HepG2 (cell line): ENCODE results near the gene NAPEPLD. TPM values are rescaled to one million over a fixed set of nuclear protein-coding genes. Genes with fewer than 3 reads are reported as not detected.
A peak's percentile ranks its signal among the peaks of the same experiment; 100 is the strongest.

Source experiments
- EHMT2 ChIP-seq: fragments of 200-600 bp; sonication (generic); IDR thresholded peaks from 2 replicates; pipeline ENCODE4 v1.7.0; 2017; ENCODE audit warnings: antibody characterized with exemption, low read depth, low read length, borderline replicate concordance
- ETV6 ChIP-seq: sonication (generic); formaldehyde crosslinking; conservative IDR thresholded peaks from 2 replicates; pipeline ENCODE4 v1.4.0; 2020; ENCODE audit warnings: missing genetic modification reagents
- HNRNPL ChIP-seq: fragments of 200-400 bp; formaldehyde crosslinking; IDR thresholded peaks from 2 replicates; pipeline ENCODE4 v1.6.1; 2017; ENCODE audit warnings: mild to moderate bottlenecking, low read depth, low read length
- JUNB ChIP-seq: sonication (generic); formaldehyde crosslinking; IDR thresholded peaks from 2 replicates; pipeline ENCODE4 v1.8.0; 2022; ENCODE audit warnings: missing genetic modification reagents, mild to moderate bottlenecking, borderline replicate concordance
- MXD4 ChIP-seq: IDR thresholded peaks from 2 replicates; pipeline ENCODE4 v1.6.1; 2016; ENCODE audit warnings: mild to moderate bottlenecking, missing biosample characterization, missing genetic modification reagents
- NCOR1 ChIP-seq: fragments of 200-600 bp; sonication (generic); IDR thresholded peaks from 2 replicates; pipeline ENCODE4 v1.7.0; 2017; ENCODE audit warnings: antibody characterized with exemption, low read length, borderline replicate concordance
- NR2F6 ChIP-seq, 2 experiments: IDR thresholded peaks; 2 replicates each; pipeline ENCODE4 v1.6.1; 2016; ENCODE audit warnings: antibody characterized with exemption in 1 of 2, mild to moderate bottlenecking in 1 of 2
- PHF21A ChIP-seq: sonication (generic); formaldehyde crosslinking; IDR thresholded peaks from 2 replicates; pipeline ENCODE4 v1.5.0; 2020; ENCODE audit warnings: mild to moderate bottlenecking, missing genetic modification reagents
- PRDM10 ChIP-seq: sonication (generic); formaldehyde crosslinking; IDR thresholded peaks from 2 replicates; pipeline ENCODE4 v1.4.0; 2020; ENCODE audit warnings: low read depth, missing genetic modification reagents
- SUZ12 ChIP-seq: fragments of 150-350 bp; IDR thresholded peaks from 2 replicates; pipeline ENCODE4 v1.6.1; 2014; ENCODE audit warnings: low read depth, low read length
- ZFP37 ChIP-seq: sonication (generic); formaldehyde crosslinking; IDR thresholded peaks from 2 replicates; pipeline ENCODE4 v1.4.0; 2020; ENCODE audit warnings: missing genetic modification reagents, borderline replicate concordance
- ZNF563 ChIP-seq: sonication (generic); formaldehyde crosslinking; IDR thresholded peaks from 2 replicates; pipeline ENCODE4 v1.8.0; 2022; ENCODE audit warnings: mild to moderate bottlenecking, moderate library complexity, missing genetic modification reagents
- ZNF589 ChIP-seq: sonication (generic); formaldehyde crosslinking; conservative IDR thresholded peaks from 2 replicates; pipeline ENCODE4 v1.8.0; 2022; ENCODE audit warnings: mild to moderate bottlenecking, moderate library complexity, missing genetic modification reagents
- ZNF609 ChIP-seq: sonication (generic); formaldehyde crosslinking; IDR thresholded peaks from 2 replicates; pipeline ENCODE4 v1.4.0; 2020; ENCODE audit warnings: mild to moderate bottlenecking, missing genetic modification reagents, borderline replicate concordance
- ZNF781 ChIP-seq: sonication (generic); formaldehyde crosslinking; IDR thresholded peaks from 2 replicates; pipeline ENCODE4 v1.5.1; 2020; ENCODE audit warnings: borderline replicate concordance, mild to moderate bottlenecking, missing genetic modification reagents; ENCODE audit errors: not compliant biosample characterization
- polyA plus RNA-seq, 8 experiments: library from polyadenylated mRNA; depleted of rRNA in 3 of 8; stranded (reverse) in 7 of 8; unstranded in 1 of 8; fragments of >200 nt; fragmentation: Illumina TruSeq in 4 of 8; extraction: Trizol in 4 of 8; gene quantifications; 2 replicates each; pipeline versions ENCODE4 v1.2.1 to v1.2.3, GENCODE V29; 2011 to 2016; ENCODE audit warnings: low read depth in 4 of 8, missing spikeins in 1 of 8, mixed read lengths in 1 of 8; ENCODE audit not compliant: insufficient read depth in 1 of 8
- total RNA-seq, 5 experiments: library from RNA; depleted of rRNA; stranded (reverse); fragments of >200 nt; fragmentation: Illumina TruSeq; extraction: Trizol; gene quantifications; 2 replicates each; pipeline ENCODE4 v1.2.3, GENCODE V29; 2016; ENCODE audit warnings: low read depth in 1 of 5
- TF ChIP-seq, protein P1 (sequence below): sonication (generic); formaldehyde crosslinking; IDR thresholded peaks from 2 replicates; pipeline ENCODE4 v1.9.0; 2021; ENCODE audit warnings: missing genetic modification reagents, mild to moderate bottlenecking, borderline replicate concordance
- TF ChIP-seq, protein P2 (sequence below): sonication (generic); formaldehyde crosslinking; IDR thresholded peaks from 2 replicates; pipeline ENCODE4 v1.8.0; 2022; ENCODE audit warnings: missing genetic modification reagents, mild to moderate bottlenecking, inconsistent platforms, borderline replicate concordance

NAPEPLD gene
- total and polyA plus RNA-seq, 2 of the 13 experiments (the other 11 are each of a cell fraction or from before 2014, with no cell fraction given): 3.4 to 5.6 TPM

DNA sequence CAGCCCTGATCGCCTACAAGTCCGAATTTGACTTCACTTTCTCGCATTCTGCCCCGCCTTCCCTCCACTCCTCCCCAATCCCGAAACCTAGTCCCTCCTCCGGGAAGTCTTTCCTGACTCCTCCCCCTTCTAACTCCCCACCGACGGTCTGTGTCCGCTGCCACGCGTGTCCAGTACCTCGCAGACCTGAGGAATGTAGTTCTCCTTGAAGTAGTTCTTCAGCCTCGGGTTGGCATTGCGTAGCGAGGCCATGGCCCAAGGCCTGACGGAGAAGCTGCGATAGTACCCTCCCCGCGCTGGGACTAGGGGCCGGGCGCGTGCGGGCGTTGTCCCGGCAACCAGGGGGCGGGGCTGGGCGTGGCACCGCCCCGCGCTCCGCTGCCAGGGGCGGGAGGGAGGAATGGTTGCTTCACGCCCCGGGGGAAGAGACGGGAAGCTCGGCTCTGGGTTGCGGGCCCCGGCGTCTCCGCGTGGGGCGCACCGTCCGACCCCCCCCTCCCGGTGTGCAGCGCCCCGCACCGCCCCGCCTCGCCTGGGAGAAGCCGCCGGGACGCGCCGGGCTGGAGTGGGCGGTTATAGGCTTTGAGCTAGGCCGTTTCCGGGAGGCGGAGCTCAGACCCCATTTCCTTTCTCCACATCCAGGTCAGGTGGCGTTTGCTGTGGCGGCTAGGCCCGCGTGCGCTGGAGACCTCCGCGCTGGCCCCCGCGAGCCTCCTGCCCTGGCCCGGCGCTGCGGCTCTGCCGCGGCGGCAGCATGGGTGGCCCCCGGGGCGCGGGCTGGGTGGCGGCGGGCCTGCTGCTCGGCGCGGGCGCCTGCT lies 74.2 kb downstream of the NAPEPLD start, which contains the start of the genes ARMC10 and FBXL13 (continued):
- no peak for TF ChIP-seq PRDM10 (CRISPR knock-in tag)
- no peak for TF ChIP-seq ZNF609 (CRISPR knock-in tag)
- TF ChIP-seq PHF21A (CRISPR knock-in tag): peak; percentile 56; the same call in 1 of the 2 replicates
- TF ChIP-seq HNRNPL: no peak
- TF ChIP-seq ZFP37 (CRISPR knock-in tag): no peak
- no peak for TF ChIP-seq NCOR1
- TF ChIP-seq MXD4 (CRISPR knock-in tag): peak; percentile 65; the same call in 1 of the 2 replicates
- no peak; the same call in 1 of the 2 replicates for TF ChIP-seq ZNF589 (CRISPR knock-in tag)
- no peak for TF ChIP-seq SUZ12
- no peak for TF ChIP-seq ZNF781 (CRISPR knock-in tag)
- no peak for TF ChIP-seq NR2F6 (IDR thresholded peaks at IDR 0.05)
- TF ChIP-seq NR2F6 (CRISPR knock-in tag; IDR thresholded peaks at IDR 0.05): no peak
- TF ChIP-seq JUNB (CRISPR knock-in tag): no peak
- TF ChIP-seq ZNF563 (CRISPR knock-in tag): 0 out of 2 replicates have a peak, but pooled peaks have one; percentile 40
- no peak for TF ChIP-seq EHMT2
- TF ChIP-seq, protein P1, sequence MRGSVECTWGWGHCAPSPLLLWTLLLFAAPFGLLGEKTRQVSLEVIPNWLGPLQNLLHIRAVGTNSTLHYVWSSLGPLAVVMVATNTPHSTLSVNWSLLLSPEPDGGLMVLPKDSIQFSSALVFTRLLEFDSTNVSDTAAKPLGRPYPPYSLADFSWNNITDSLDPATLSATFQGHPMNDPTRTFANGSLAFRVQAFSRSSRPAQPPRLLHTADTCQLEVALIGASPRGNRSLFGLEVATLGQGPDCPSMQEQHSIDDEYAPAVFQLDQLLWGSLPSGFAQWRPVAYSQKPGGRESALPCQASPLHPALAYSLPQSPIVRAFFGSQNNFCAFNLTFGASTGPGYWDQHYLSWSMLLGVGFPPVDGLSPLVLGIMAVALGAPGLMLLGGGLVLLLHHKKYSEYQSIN: no peak
- TF ChIP-seq, protein P2, sequence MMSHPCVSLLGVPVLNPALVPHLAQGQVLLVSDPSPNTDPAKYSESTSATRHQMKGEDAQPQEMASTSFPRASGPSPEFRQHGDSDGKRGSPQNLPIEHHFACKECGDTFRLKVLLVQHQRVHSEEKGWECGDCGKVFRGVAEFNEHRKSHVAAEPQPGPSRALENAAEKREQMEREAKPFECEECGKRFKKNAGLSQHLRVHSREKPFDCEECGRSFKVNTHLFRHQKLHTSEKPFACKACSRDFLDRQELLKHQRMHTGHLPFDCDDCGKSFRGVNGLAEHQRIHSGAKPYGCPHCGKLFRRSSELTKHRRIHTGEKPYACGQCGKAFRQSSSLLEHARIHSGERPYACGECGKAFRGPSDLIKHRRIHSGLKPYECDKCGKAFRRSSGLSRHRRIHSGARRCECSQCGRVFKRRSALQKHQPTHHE (CRISPR knock-in tag): no peak
- TF ChIP-seq ETV6: 0 out of 2 replicates have a peak, but pooled peaks have one; percentile 22
